Retina (tissue), 1 donor: ENCODE results near the gene GPS1.

Experiments used
- DNase-seq: peaks from one replicate; pipeline ENCODE4 v3.0.0-alpha.2; 2016

Gene GPS1

DNA sequence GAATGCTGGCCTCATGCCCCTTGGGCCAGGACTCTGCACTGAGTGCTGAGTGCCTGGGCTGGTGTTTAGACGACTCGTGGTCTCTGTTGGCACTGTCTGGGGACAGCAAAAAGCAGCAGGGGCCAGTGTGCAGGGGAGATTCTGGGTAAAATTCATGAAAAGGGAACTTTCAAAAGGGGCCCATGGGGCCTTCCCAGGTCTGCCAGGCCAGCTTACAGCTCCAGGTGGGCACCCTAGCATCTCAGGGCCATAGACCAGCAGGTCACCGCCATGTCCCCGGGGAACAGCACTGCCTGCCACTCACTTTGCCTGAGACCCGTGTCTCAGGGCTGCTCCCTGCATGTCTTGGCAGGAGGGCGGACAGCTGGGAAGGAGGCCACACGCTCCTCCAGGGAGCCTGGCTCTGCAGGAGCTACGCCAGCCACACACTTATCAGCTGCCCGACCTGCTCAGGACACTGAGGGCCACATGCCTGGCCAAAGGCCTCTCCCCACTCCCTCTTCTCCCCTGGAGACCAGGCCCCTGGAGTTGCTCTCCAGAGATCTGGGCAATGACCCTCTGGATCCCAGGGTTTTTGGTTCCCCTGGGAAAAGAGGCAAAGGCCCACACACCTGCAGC is 55.1 kb downstream of the GPS1 start:
- DNase-seq, result no peak
